ENCODE data around the gene POU2AF1.

POU2AF1 gene

GRCh38 chr11:111359223-111360149 lies 19.6 kb downstream of the POU2AF1 start:
- Histone ChIP-seq H3K36me3 (peaks cover 0 to 100% (median 85%) of the 10 kb centered on the region in 11 experiments; a peak in 16 of 22 replicates), H3K4me2 (peak overlapping the region in 6 of 11 experiments; percentile 5 to 45 (median 32); a peak in 8 of 22 replicates), H3K27ac (peak overlapping the region in 5 of 11 experiments; percentile 25 to 57 (median 46); a peak in 6 of 22 replicates), H3K4me1 (peaks cover 8 to 72% (median 46%) of the 10 kb centered on the region in 10 experiments; a peak in 18 of 20 replicates), H4K20me1 (peaks cover 0 to 40% (median 0%) of the 10 kb centered on the region in 11 experiments; a peak in 5 of 22 replicates), H3K27me3 (no peaks in the 10 kb centered on the region), H3K4me3 (no peak overlapping the region), H3K9me3 (replicated peaks in 1 of 11) (peaks cover 0 to 1% (median 0%) of the 10 kb centered on the region in 11 experiments; a peak in 5 of 22 replicates), H3K9ac (no peak overlapping the region)
- TF ChIP-seq Cebpa-rat (IDR thresholded peaks at IDR 0.05) = no peak

- H3K4me1 ChIP-seq = peaks cover 12 to 66% (median 43%) of the 10 kb centered on the region in 10 experiments; a peak in 18 of 20 replicates
- no peak overlapping the region for H3K4me3 ChIP-seq
- no peaks in the 10 kb centered on the region for H3K27me3 ChIP-seq
- H3K9me3 ChIP-seq (replicated peaks in 1 of 11) = peaks cover 0 to 8% (median 0%) of the 10 kb centered on the region in 11 experiments; a peak in 6 of 22 replicates
- H3K27ac ChIP-seq = peak overlapping the region in 3 of 11 experiments; percentile 14 to 49 (median 25); a peak in 3 of 22 replicates
- H4K20me1 ChIP-seq = peaks cover 0 to 32% (median 0%) of the 10 kb centered on the region in 11 experiments; a peak in 5 of 22 replicates
- no peak for TF ChIP-seq Cebpa-rat (IDR thresholded peaks at IDR 0.05)
- peaks cover 0 to 100% (median 84%) of the 10 kb centered on the region in 11 experiments; a peak in 16 of 22 replicates for H3K36me3 ChIP-seq
- no peak overlapping the region for H3K4me2 ChIP-seq
- H3K9ac ChIP-seq = no peak overlapping the region
These were observed 20.8 kb downstream of the POU2AF1 start for GRCh38 chr11:111358038-111359001.

- Histone ChIP-seq H3K4me1 (peaks cover 12 to 59% (median 37%) of the 10 kb centered on the region in 10 experiments; a peak in 18 of 20 replicates), H3K27me3 (no peaks in the 10 kb centered on the region), H3K9ac (no peak overlapping the region), H3K4me3 (no peak overlapping the region), H3K27ac (peak overlapping the region in 4 of 11 experiments; percentile 2 to 49 (median 20); a peak in 4 of 22 replicates), H3K4me2 (no peak overlapping the region), H3K9me3 (replicated peaks in 1 of 11) (peaks cover 0 to 8% (median 0%) of the 10 kb centered on the region in 11 experiments; a peak in 6 of 22 replicates), H3K36me3 (peaks cover 0 to 100% (median 81%) of the 10 kb centered on the region in 11 experiments; a peak in 16 of 22 replicates), H4K20me1 (peaks cover 0 to 24% (median 0%) of the 10 kb centered on the region in 11 experiments; a peak in 5 of 22 replicates)
- no peak for TF ChIP-seq Cebpa-rat (IDR thresholded peaks at IDR 0.05)
These were observed 21.7 kb downstream of the POU2AF1 start for GRCh38 chr11:111357150-111358037.

GRCh38 chr11:111356660-111357048 lies 22.4 kb downstream of the POU2AF1 start:
- peaks cover 0 to 100% (median 82%) of the 10 kb centered on the region in 11 experiments; a peak in 16 of 22 replicates for H3K36me3 ChIP-seq
- peaks cover 12 to 56% (median 32%) of the 10 kb centered on the region in 10 experiments; a peak in 18 of 20 replicates for H3K4me1 ChIP-seq

GRCh38 chr11:111355956-111356659 lies 23.0 kb downstream of the POU2AF1 start:
- H3K4me1 ChIP-seq = peaks cover 12 to 51% (median 30%) of the 10 kb centered on the region in 10 experiments; a peak in 18 of 20 replicates
- TF ChIP-seq Cebpa-rat (IDR thresholded peaks at IDR 0.05) = no peak
- no peaks in the 10 kb centered on the region for H3K27me3 ChIP-seq
- H3K4me2 ChIP-seq = 0 out of 22 replicates have a peak overlapping the region, but pooled peaks of 2 of the 11 experiments have one; percentile 1 to 12
- peaks cover 0 to 24% (median 0%) of the 10 kb centered on the region in 11 experiments; a peak in 5 of 22 replicates for H4K20me1 ChIP-seq
- H3K9me3 ChIP-seq (replicated peaks in 1 of 11) = peaks cover 0 to 8% (median 0%) of the 10 kb centered on the region in 11 experiments; a peak in 6 of 22 replicates
- H3K36me3 ChIP-seq = peaks cover 0 to 100% (median 82%) of the 10 kb centered on the region in 11 experiments; a peak in 16 of 22 replicates
- no peak overlapping the region for H3K4me3 ChIP-seq
- no peak overlapping the region for H3K9ac ChIP-seq
- H3K27ac ChIP-seq = no peak overlapping the region

More at GRCh38 chr11:111356660-111357048, 22.4 kb downstream of the POU2AF1 start:
- Histone ChIP-seq H3K9me3 (replicated peaks in 1 of 11) (peaks cover 0 to 8% (median 0%) of the 10 kb centered on the region in 11 experiments; a peak in 6 of 22 replicates), H3K9ac (no peak overlapping the region), H3K27ac (no peak overlapping the region), H4K20me1 (peaks cover 0 to 24% (median 0%) of the 10 kb centered on the region in 11 experiments; a peak in 5 of 22 replicates), H3K4me3 (no peak overlapping the region), H3K4me2 (no peak overlapping the region), H3K27me3 (no peaks in the 10 kb centered on the region)
- no peak for TF ChIP-seq Cebpa-rat (IDR thresholded peaks at IDR 0.05)

- no peak overlapping the region for H3K4me3 ChIP-seq
- peaks cover 0 to 100% (median 75%) of the 10 kb centered on the region in 11 experiments; a peak in 16 of 22 replicates for H3K36me3 ChIP-seq
- H3K27me3 ChIP-seq = no peaks in the 10 kb centered on the region
- peak overlapping the region in 7 of 11 experiments; percentile 5 to 33 (median 18); a peak in 10 of 22 replicates for H3K4me2 ChIP-seq
- H3K27ac ChIP-seq = peak overlapping the region in 1 of 11 experiments; percentile 29; a peak in 4 of 22 replicates
- no peak for TF ChIP-seq Cebpa-rat (IDR thresholded peaks at IDR 0.05)
- peaks cover 0 to 8% (median 0%) of the 10 kb centered on the region in 11 experiments; a peak in 6 of 22 replicates for H3K9me3 ChIP-seq (replicated peaks in 1 of 11)
- H4K20me1 ChIP-seq = peaks cover 0 to 16% (median 0%) of the 10 kb centered on the region in 11 experiments; a peak in 5 of 22 replicates
- no peak overlapping the region for H3K9ac ChIP-seq
- peaks cover 12 to 41% (median 22%) of the 10 kb centered on the region in 10 experiments; a peak in 18 of 20 replicates for H3K4me1 ChIP-seq
These were observed 24.0 kb downstream of the POU2AF1 start for GRCh38 chr11:111355101-111355500.

Measured in BLaER1 treated with 17β-estradiol and CSF1 and Interleukin-3, amounts not matched to agents 10 nM and 100 nM (cell line).